Keratinocyte (primary cell): ENCODE data around the gene CITED1.
A peak's percentile ranks its signal among the peaks of the same experiment; 100 is the strongest.

Source experiments
- CTCF ChIP-seq, 3 experiments: IDR thresholded peaks in 1 of 3; conservative IDR thresholded peaks in 1 of 3; optimal IDR thresholded peaks in 1 of 3; 2 replicates in 2 of 3; 3 replicates in 1 of 3; pipeline versions ENCODE3 to v1.5.1; 2011; ENCODE audit warnings: low read length in 3 of 3, mild to moderate bottlenecking in 3 of 3, moderate library complexity in 2 of 3, control low read depth in 1 of 3, inconsistent platforms in 1 of 3; ENCODE audit not compliant: insufficient read depth in 2 of 3; ENCODE audit errors: extremely low read depth in 1 of 3
- EZH2 ChIP-seq: IDR thresholded peaks from one replicate; pipeline ENCODE4 v1.6.1; 2012; ENCODE audit warnings: inconsistent platforms, mild to moderate bottlenecking, low read length, moderate library complexity

GRCh38 chrX:72308566-72309296 lies 3.0 kb upstream of the CITED1 start:
- no peak for TF ChIP-seq CTCF (optimal IDR thresholded peaks at IDR 0.05 in 1 of 3, IDR thresholded peaks at IDR 0.05 in 1 of 3, conservative IDR thresholded peaks at IDR 0.05 in 1 of 3; ENCODE audit: extremely low read depth in 1 of 3, insufficient read depth in 2 of 3, low read length in 3 of 3)
- TF ChIP-seq EZH2, result peak; percentile 91
